ENCODE measurements around the gene STOML1.

STOML1 gene

DNA sequence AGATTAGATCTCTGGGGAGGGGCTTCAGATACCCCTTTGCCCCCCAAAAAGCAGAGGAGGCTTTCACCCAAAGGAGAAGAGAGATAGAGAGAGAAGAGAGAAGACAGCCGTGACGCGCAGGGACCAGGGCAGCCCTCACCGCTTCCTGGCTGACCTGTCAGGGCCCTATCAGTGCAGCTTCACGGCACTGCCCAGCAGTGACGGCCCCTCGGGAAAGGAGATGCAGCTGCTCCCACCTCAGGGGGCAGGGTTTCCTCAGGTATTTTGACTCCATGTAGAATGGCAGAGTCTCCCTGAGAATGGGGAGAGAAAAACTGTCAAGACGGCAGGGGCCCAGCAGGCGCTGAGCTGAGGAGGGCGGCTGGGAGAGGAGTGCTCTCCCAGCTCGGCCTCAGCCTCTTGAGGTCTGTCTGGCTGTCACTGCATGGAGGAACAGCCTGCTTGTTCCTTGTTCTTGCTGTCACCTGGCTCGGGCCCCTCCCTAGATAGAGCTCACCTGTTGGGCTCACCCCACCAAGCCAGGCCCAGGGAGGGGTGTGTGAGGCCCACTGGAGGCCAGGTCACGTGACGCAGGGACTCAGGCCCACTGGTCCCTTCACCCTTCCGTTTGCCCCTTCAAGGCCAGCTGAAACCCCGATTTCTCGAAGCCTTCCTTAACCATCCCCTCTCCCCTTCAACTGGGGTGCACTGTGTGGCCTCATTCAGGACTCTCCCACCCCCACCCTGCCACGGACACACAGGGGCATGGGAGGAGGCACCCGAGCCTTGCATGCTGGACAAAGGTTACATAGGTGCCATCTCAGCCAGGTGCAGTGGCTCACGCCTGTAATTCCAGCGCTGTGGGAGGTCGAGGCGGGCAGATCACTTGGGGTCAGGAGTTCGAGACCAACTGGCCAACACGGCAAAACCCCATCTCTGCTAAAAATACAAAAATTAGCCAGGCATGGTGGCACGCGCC, 37.6 kb downstream of the STOML1 start:
- Mint-ChIP-seq H3K27ac (peak overlapping the region; percentile 65), H3K9me3 (no peaks in the 10 kb centered on the region), H3K27me3 (ENCODE audit: low read depth) (no peaks in the 10 kb centered on the region), H3K4me3 (no peak overlapping the region), H3K4me1 (ENCODE audit: low read depth) (peaks cover 27% of the 10 kb centered on the region), H3K36me3 (ENCODE audit: low read depth) (no peaks in the 10 kb centered on the region)

- Mint-ChIP-seq H3K4me1 (ENCODE audit: low read depth) (peaks cover 15% of the 10 kb centered on the region), H3K27me3 (ENCODE audit: low read depth) (no peaks in the 10 kb centered on the region), H3K27ac (no peak overlapping the region), H3K36me3 (ENCODE audit: low read depth) (no peaks in the 10 kb centered on the region), H3K4me3 (no peak overlapping the region), H3K9me3 (no peaks in the 10 kb centered on the region)
These were observed 39.0 kb downstream of the STOML1 start for GRCh38 chr15:73952913-73953750.

DNA sequence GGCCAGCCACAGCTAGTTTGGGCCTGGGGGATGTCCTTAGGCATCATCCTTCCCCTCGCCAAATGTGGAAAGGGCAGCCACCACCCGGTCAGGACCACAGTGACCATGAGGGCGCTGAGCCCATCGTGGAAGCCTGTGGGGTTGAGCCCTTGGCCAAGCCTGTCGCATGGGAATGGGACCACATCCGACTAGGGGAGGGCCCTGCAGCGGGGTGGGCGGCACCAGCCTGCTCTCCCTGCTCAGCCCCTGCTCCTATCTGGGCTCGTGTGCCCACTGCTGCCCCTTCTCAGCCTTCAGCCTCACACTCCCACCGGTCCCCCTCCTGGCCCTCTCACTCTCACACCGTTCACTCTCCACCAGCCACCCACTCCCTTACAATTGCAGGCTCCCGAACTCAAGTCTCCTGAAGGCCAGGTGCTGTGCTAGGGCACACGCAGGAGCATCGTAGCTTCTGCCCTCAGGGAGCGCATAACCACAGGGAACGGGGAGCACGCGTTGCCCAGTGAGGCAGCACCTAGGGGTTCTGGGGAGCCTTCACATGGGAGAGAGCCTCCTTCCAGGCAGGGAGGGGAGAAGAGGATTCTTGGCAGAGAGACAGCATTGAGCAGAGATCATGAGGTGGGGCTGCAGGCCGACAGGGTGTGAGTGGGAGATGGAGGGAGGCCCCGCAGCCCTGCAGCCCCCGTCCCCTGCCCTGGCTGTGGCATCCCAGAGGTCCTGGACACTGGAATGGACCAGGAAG, 39.8 kb downstream of the STOML1 start:
- Mint-ChIP-seq H3K4me1 (ENCODE audit: low read depth) (peaks cover 7% of the 10 kb centered on the region), H3K9me3 (no peaks in the 10 kb centered on the region), H3K4me3 (no peak overlapping the region), H3K27me3 (ENCODE audit: low read depth) (no peaks in the 10 kb centered on the region), H3K36me3 (ENCODE audit: low read depth) (no peaks in the 10 kb centered on the region), H3K27ac (no peak overlapping the region)

DNA sequence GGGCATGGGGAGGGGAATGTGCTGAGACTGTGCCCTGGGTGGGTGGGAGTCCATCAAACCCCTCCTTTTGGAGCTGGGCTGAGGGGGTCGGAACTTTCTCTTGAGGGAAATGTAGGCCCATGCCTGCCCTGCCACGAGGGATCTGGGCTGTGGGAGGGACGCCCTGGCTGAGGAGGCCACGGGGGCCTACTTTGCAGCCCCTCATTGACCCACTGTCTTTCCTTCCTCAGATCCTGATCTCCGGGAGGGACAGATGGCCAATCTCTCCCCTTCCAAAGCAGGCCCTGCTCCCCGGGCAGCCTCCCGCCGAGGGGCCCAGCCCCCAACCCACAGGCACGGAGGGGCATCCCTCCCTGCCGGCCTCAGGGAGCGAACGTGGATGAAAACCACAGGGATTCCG, 40.5 kb downstream of the STOML1 start:
- Mint-ChIP-seq H3K4me3 (no peak overlapping the region), H3K36me3 (ENCODE audit: low read depth) (no peaks in the 10 kb centered on the region), H3K27ac (no peak overlapping the region), H3K9me3 (no peaks in the 10 kb centered on the region), H3K4me1 (ENCODE audit: low read depth) (peaks cover 5% of the 10 kb centered on the region), H3K27me3 (ENCODE audit: low read depth) (no peaks in the 10 kb centered on the region)

- H3K36me3 Mint-ChIP-seq (ENCODE audit: low read depth) = no peaks in the 10 kb centered on the region
- H3K27ac Mint-ChIP-seq = peak overlapping the region; percentile 79
- H3K27me3 Mint-ChIP-seq (ENCODE audit: low read depth) = no peaks in the 10 kb centered on the region
- H3K4me1 Mint-ChIP-seq (ENCODE audit: low read depth) = peaks cover 5% of the 10 kb centered on the region
- H3K9me3 Mint-ChIP-seq = no peaks in the 10 kb centered on the region
- H3K4me3 Mint-ChIP-seq = peak overlapping the region; percentile 57
These were observed 41.1 kb downstream of the STOML1 start for GRCh38 chr15:73950831-73951561.

DNA sequence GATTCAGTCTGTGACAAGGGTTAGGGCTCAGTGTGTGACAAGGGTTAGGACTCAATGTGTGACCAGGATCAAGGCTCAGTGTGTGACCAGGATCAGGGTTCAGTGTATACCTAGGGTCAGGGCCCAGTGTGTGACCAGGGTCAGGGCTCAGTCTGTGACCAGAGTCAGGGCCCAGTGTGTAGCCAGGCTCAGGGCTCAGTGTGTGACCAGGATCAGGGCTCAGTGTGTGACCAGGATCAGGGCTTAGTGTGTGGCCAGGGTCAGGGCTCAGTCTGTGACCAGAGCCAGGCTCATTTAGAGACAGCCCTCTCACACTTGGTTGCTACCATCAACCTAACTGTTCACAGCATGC, 41.6 kb downstream of the STOML1 start:
- H3K27me3 Mint-ChIP-seq (ENCODE audit: low read depth) = no peaks in the 10 kb centered on the region
- H3K9me3 Mint-ChIP-seq = no peaks in the 10 kb centered on the region
- peaks cover 5% of the 10 kb centered on the region for H3K4me1 Mint-ChIP-seq (ENCODE audit: low read depth)
- peak overlapping the region; percentile 34 for H3K27ac Mint-ChIP-seq
- no peaks in the 10 kb centered on the region for H3K36me3 Mint-ChIP-seq (ENCODE audit: low read depth)
- H3K4me3 Mint-ChIP-seq = no peak overlapping the region

GRCh38 chr15:73949496-73949895, 42.6 kb downstream of the STOML1 start:
- no peak overlapping the region for H3K27ac Mint-ChIP-seq
- H3K27me3 Mint-ChIP-seq (ENCODE audit: low read depth) = peaks cover under 1% of the 10 kb centered on the region
- peaks cover 5% of the 10 kb centered on the region for H3K4me1 Mint-ChIP-seq (ENCODE audit: low read depth)
- H3K4me3 Mint-ChIP-seq = no peak overlapping the region
- H3K36me3 Mint-ChIP-seq (ENCODE audit: low read depth) = no peaks in the 10 kb centered on the region
- no peaks in the 10 kb centered on the region for H3K9me3 Mint-ChIP-seq

DNA sequence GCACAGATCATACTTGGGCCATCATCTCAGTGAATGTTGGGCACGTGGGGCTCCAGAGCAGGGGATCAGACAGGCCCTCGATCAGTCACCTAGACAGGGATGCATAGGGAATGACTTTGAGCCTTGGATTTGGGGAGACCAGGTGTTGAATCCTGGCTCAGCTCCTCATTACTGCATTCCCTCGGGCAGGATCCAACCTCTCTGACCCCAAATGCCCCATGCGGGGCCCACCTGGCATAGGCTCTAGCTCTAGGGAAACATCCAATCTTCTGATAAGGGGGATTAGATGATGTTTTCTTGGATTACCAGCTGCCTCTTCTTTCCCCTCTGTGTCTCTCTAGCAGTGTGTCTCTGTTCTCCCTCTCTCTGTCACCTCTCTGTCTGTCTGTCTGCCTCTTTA, 43.1 kb downstream of the STOML1 start:
- Mint-ChIP-seq H3K4me1 (ENCODE audit: low read depth) (peaks cover 5% of the 10 kb centered on the region), H3K27me3 (ENCODE audit: low read depth) (peaks cover 6% of the 10 kb centered on the region), H3K9me3 (no peaks in the 10 kb centered on the region), H3K27ac (no peak overlapping the region), H3K36me3 (ENCODE audit: low read depth) (no peaks in the 10 kb centered on the region), H3K4me3 (no peak overlapping the region)

GRCh38 chr15:73948396-73948795, 43.7 kb downstream of the STOML1 start:
- H3K27me3 Mint-ChIP-seq (ENCODE audit: low read depth) = peaks cover 10% of the 10 kb centered on the region
- H3K27ac Mint-ChIP-seq = no peak overlapping the region
- no peaks in the 10 kb centered on the region for H3K36me3 Mint-ChIP-seq (ENCODE audit: low read depth)
- no peaks in the 10 kb centered on the region for H3K9me3 Mint-ChIP-seq
- no peak overlapping the region for H3K4me3 Mint-ChIP-seq
- peaks cover 5% of the 10 kb centered on the region for H3K4me1 Mint-ChIP-seq (ENCODE audit: low read depth)

GRCh38 chr15:73947651-73948050, 44.4 kb downstream of the STOML1 start:
- Mint-ChIP-seq H3K36me3 (ENCODE audit: low read depth) (no peaks in the 10 kb centered on the region), H3K4me1 (ENCODE audit: low read depth) (peaks cover 5% of the 10 kb centered on the region), H3K9me3 (no peaks in the 10 kb centered on the region), H3K27ac (no peak overlapping the region), H3K27me3 (ENCODE audit: low read depth) (peaks cover 14% of the 10 kb centered on the region), H3K4me3 (no peak overlapping the region)

DNA sequence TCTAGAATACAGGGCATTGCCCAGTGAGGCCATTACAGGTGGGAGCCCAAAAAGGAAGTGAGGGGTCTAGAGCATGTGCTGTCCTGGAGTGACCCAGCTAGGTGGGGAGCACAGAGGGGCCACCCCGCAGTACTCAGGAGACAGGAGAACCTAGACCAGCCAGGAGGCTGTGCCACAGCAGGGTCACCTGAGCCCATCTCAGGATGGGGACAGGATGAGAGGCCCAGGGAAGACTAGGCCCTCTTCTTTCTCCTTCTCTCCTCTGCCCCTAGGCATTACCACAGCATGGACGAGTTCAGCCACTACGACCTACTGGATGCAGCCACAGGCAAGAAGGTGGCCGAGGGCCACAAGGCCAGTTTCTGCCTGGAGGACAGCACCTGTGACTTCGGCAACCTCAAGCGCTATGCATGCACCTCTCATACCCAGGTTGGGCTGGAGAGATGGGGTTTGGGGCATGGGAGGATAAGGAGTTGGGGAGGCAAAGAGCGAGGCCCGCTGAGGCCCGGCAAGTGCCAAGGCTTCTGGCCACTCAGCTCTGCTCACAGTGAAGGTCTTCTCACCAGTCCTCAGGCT, 45.2 kb downstream of the STOML1 start:
- no peaks in the 10 kb centered on the region for H3K36me3 Mint-ChIP-seq (ENCODE audit: low read depth)
- H3K9me3 Mint-ChIP-seq = no peaks in the 10 kb centered on the region
- no peak overlapping the region for H3K27ac Mint-ChIP-seq
- H3K27me3 Mint-ChIP-seq (ENCODE audit: low read depth) = peaks cover 14% of the 10 kb centered on the region
- peaks cover 6% of the 10 kb centered on the region for H3K4me1 Mint-ChIP-seq (ENCODE audit: low read depth)
- no peak overlapping the region for H3K4me3 Mint-ChIP-seq

DNA sequence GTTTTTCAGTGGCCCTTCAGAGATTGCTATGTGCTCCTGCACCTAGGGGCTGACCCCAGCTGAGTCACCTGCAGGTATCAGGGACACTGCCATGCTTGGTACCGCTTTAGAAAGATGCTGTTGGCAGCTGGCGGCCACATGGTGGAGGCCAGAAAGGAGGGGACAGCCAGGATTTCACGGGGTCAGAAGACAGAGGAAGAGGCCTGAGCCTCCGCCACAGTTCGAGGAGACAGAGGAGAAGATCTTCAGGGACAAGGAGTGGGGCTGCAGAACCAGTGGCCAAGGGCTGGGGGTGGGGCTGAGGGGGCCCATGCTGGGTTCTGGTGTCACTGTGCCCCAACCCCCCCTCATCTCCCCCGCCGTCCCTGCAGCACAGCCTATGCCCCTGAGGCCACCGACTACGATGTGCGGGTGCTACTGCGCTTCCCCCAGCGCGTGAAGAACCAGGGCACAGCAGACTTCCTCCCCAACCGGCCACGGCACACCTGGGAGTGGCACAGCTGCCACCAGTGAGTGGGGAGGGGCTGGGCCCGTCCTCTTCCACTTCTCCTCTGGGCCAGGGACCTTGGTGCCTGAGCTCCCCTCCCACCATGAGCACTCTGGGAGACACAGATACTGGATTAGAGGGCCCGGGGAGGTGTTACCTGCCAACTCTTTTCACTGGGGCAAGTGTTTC, 45.9 kb downstream of the STOML1 start:
- peaks cover 5% of the 10 kb centered on the region for H3K4me1 Mint-ChIP-seq (ENCODE audit: low read depth)
- no peak overlapping the region for H3K27ac Mint-ChIP-seq
- no peak overlapping the region for H3K4me3 Mint-ChIP-seq
- H3K27me3 Mint-ChIP-seq (ENCODE audit: low read depth) = peaks cover 14% of the 10 kb centered on the region
- H3K9me3 Mint-ChIP-seq = no peaks in the 10 kb centered on the region
- H3K36me3 Mint-ChIP-seq (ENCODE audit: low read depth) = no peaks in the 10 kb centered on the region

DNA sequence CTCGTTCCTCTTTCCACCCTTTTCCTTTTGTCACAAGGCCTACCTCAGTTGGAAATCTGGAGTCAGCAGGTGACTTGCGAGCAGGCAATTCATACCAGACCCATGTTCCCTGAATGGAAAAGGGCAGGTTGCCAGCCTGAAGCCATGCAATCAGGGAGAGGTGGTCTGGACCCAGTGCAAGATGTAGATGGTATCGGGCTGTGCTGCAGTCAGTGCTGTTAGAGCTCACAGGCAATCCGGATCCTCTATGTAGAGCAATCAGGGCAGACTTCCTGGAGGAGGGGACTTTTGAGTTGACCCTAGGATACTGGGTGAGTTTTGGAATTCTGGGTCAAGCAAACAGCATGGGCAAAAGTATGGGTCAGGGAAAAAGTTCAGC, 47.0 kb downstream of the STOML1 start:
- Mint-ChIP-seq H3K36me3 (ENCODE audit: low read depth) (no peaks in the 10 kb centered on the region), H3K4me3 (no peak overlapping the region), H3K27me3 (ENCODE audit: low read depth) (peaks cover 14% of the 10 kb centered on the region), H3K27ac (no peak overlapping the region), H3K4me1 (ENCODE audit: low read depth) (peaks cover 4% of the 10 kb centered on the region), H3K9me3 (no peaks in the 10 kb centered on the region)
